Tibial nerve (tissue), 4 donors: ENCODE results near the gene FA2H. TPM values are rescaled to one million over a fixed set of nuclear protein-coding genes. Genes with fewer than 3 reads are reported as not detected.

Source experiments
- DNase-seq, 2 donors: peaks; one replicate each; pipeline ENCODE4 v3.0.0-alpha.2; 2019; ENCODE audit warnings: low spot score in 2 of 2
- H3K27ac ChIP-seq, 4 donors: fragments of 200-600 bp; sonication (generic) in 3 of 4; one replicate each; pipeline ENCODE4 v1.5.1; 2017 to 2019; ENCODE audit warnings: mild to moderate bottlenecking in 1 of 4
- H3K27me3 ChIP-seq, 2 donors: fragments of 200-600 bp; sonication (generic) in 1 of 2; one replicate each; pipeline versions ENCODE4 v1.5.1 to v1.6.0; 2017 to 2019
- H3K36me3 ChIP-seq, 3 donors: fragments of 200-600 bp; sonication (generic); one replicate each; pipeline ENCODE4 v1.5.1; 2018 to 2019
- H3K4me1 ChIP-seq, 4 donors: fragments of 200-600 bp; sonication (generic) in 3 of 4; one replicate each; pipeline ENCODE4 v1.5.1; 2017 to 2019
- H3K4me3 ChIP-seq, 4 donors: fragments of 200-600 bp; sonication (generic) in 3 of 4; one replicate each; pipeline ENCODE4 v1.5.1; 2017 to 2019; ENCODE audit warnings: mild to moderate bottlenecking in 1 of 4, moderate library complexity in 1 of 4
- H3K9me3 ChIP-seq, 4 donors: fragments of 200-600 bp; sonication (generic) in 3 of 4; one replicate each; pipeline ENCODE4 v1.5.1; 2017 to 2019
- CTCF ChIP-seq, 5 experiments: fragments of 200-600 bp in 3 of 5; fragments of 450-650 bp in 2 of 5; sonication (generic) in 3 of 5; IDR thresholded peaks; one replicate each; pipeline ENCODE4 v1.5.1; 2016 to 2019; ENCODE audit warnings: antibody characterized with exemption in 5 of 5, mild to moderate bottlenecking in 3 of 5, moderate library complexity in 2 of 5
- EP300 ChIP-seq, 2 donors: sonication (generic); formaldehyde crosslinking; IDR thresholded peaks; one replicate each; pipeline ENCODE4 v1.6.1; 2017; ENCODE audit warnings: antibody characterized with exemption in 2 of 2, mild to moderate bottlenecking in 1 of 2
- POLR2A ChIP-seq, 2 donors: fragments of 450-650 bp; IDR thresholded peaks; one replicate each; pipeline ENCODE4 v1.6.1; 2017; ENCODE audit warnings: antibody characterized with exemption in 2 of 2, mild to moderate bottlenecking in 2 of 2, moderate library complexity in 2 of 2
- WGBS, 2 donors: methylation state at CpG; one replicate each; pipeline ENCODE4 v1.1.5; 2018; 5-methylcytosine and 5-hydroxymethylcytosine counted together
- total RNA-seq, 4 donors: library from RNA; depleted of rRNA; stranded (reverse); fragments of >200 nt; gene quantifications; one replicate each; pipeline ENCODE4 v1.1.0, GENCODE V29; 2016

FA2H gene
- total RNA-seq, 4 donors from 2014 or later, result 11.9 to 31.6 (median 21.6) TPM

- TF ChIP-seq POLR2A (IDR thresholded peaks at IDR 0.05), result no peak
- no peak for TF ChIP-seq EP300 (IDR thresholded peaks at IDR 0.05)
- TF ChIP-seq CTCF (IDR thresholded peaks at IDR 0.05), result no peak
- no peak for DNase-seq
- H3K4me3 ChIP-seq, result no peak overlapping the region
- H3K9me3 ChIP-seq, result no peaks in the 10 kb centered on the region
- H3K27ac ChIP-seq, result peak overlapping the region in 2 of 4 donors; percentile 33 to 75
- H3K4me1 ChIP-seq, result peaks cover 0 to 15% (median 0%) of the 10 kb centered on the region in 4 donors
- H3K27me3 ChIP-seq, result no peaks in the 10 kb centered on the region
- WGBS, 2 donors, result 86 to 88% methylated on average over 5 to 10 of the region's 10 CpGs
- peaks cover 0 to 20% (median 0%) of the 10 kb centered on the region in 3 donors for H3K36me3 ChIP-seq
Observed at GRCh38 chr16:74713876-74714275, 60.7 kb downstream of the FA2H start.

- Histone ChIP-seq H3K4me1 (peaks cover 0 to 15% (median 0%) of the 10 kb centered on the region in 4 donors), H3K36me3 (peaks cover 0 to 14% (median 0%) of the 10 kb centered on the region in 3 donors), H3K4me3 (no peak overlapping the region), H3K27me3 (no peaks in the 10 kb centered on the region), H3K9me3 (no peaks in the 10 kb centered on the region), H3K27ac (peak overlapping the region in 2 of 4 donors; percentile 33 to 75)
- DNase-seq, result no peak
- WGBS, 2 donors, result 56 to 58% methylated on average over 10 of the region's 10 CpGs
- TF ChIP-seq CTCF (IDR thresholded peaks at IDR 0.05), result no peak
- no peak for TF ChIP-seq EP300 (IDR thresholded peaks at IDR 0.05)
- no peak for TF ChIP-seq POLR2A (IDR thresholded peaks at IDR 0.05)
Observed at GRCh38 chr16:74713325-74713724, 61.3 kb downstream of the FA2H start.

- H3K27ac ChIP-seq, result peak overlapping the region in 1 of 4 donors; percentile 13
- peaks cover 0 to 7% (median 0%) of the 10 kb centered on the region in 3 donors for H3K36me3 ChIP-seq
- H3K9me3 ChIP-seq, result no peaks in the 10 kb centered on the region
- no peak for TF ChIP-seq POLR2A (IDR thresholded peaks at IDR 0.05)
- TF ChIP-seq CTCF (IDR thresholded peaks at IDR 0.05), result no peak
- no peak for TF ChIP-seq EP300 (IDR thresholded peaks at IDR 0.05)
- no peak for DNase-seq
- H3K4me1 ChIP-seq, result peaks cover 0 to 15% (median 0%) of the 10 kb centered on the region in 4 donors
- 87 to 93% methylated on average over 11 to 12 of the region's 12 CpGs for WGBS, 2 donors
- no peak overlapping the region for H3K4me3 ChIP-seq
- H3K27me3 ChIP-seq, result no peaks in the 10 kb centered on the region
Observed at GRCh38 chr16:74711938-74712337, 62.7 kb downstream of the FA2H start.

GRCh38 chr16:74710401-74710800, 64.2 kb downstream of the FA2H start:
- peak overlapping the region in 2 of 4 donors; percentile 42 to 63 for H3K27ac ChIP-seq

More at GRCh38 chr16:74710401-74710800, 64.2 kb downstream of the FA2H start:
- TF ChIP-seq POLR2A (IDR thresholded peaks at IDR 0.05) (no peak), EP300 (IDR thresholded peaks at IDR 0.05) (no peak), CTCF (IDR thresholded peaks at IDR 0.05) (no peak)
- Histone ChIP-seq H3K4me3 (no peak overlapping the region), H3K36me3 (no peaks in the 10 kb centered on the region), H3K9me3 (no peaks in the 10 kb centered on the region), H3K4me1 (peaks cover 0 to 15% (median 0%) of the 10 kb centered on the region in 4 donors), H3K27me3 (no peaks in the 10 kb centered on the region)
- WGBS, 2 donors, result 90 to 96% methylated on average over 8 of the region's 8 CpGs
- no peak for DNase-seq
